Measurements from ENCODE around the gene ADSS1.

ADSS1 gene

DNA sequence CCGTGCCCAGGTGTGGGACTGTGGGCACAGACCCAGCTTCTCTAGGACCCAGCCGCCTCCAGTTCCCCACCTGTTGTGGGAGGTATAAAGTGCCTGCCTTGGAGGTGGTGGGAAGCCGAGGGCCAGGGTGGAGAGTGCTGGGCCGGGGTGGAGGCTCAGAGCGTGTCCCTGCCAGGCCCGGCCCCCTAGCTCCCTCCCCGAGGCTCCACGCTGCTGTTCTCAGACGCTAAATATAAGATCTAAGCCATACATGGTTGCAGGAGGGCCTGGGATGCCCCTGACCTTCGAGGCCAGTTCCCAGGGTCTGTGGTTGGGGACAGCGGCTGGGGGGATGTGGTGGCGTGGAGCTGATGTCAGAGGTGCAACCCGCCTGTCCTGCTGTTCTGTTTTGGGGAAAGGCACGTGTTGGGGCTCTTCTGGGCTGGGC lies 23.8 kb upstream of the ADSS1 start:
- DNase-seq (ENCODE audit: low read depth) = no peak

DNA sequence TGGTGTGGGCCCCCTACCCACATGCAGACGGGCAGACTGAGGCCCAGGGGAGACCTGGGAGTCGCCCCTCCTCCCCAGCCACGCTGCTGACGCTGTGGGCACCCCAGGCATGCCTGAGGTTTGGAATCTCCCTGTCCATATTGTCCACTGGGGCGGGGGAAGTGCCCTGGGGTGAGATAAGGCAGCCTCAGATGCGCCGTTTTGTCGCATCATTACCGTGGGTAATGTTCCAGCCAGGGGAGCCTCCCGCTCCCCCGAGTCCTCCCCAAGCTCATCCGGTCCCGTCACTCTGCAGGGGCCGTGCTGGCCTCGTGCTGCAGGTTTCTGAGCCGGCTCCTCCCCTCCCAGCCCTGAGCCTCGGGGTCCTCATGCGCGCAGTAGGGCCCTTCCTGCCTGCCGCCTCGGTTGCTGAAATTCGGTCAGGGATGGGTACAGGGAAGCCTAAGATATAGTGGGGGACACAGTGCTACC lies 23.2 kb upstream of the ADSS1 start:
- no peak for DNase-seq (ENCODE audit: low read depth)

DNA sequence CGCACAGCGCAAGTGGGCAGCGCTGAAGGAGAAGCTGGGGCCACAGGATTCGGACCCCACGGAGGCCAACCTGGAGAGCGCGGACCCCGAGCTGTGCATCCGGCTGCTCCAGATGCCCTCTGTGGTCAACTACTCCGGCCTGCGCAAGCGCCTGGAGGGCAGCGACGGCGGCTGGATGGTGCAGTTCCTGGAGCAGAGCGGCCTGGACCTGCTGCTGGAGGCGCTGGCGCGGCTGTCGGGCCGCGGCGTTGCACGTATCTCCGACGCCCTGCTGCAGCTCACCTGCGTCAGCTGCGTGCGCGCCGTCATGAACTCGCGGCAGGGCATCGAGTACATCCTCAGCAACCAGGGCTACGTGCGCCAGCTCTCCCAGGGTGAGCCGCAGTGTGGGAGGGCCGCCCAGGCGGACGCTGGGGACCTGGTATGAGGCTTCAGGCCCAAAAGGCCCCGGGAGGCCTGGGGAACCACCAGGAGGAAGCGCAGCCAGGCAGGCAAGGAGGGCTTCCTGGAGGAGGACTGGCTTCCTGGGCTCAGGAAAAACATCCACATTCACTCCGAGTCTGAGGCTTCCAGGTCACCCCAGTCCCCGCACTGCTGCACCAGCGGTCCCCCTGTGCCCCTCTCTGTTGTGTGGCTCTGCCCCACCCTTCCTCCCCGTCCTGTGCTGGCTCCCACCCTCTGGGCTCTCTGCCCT lies 22.5 kb upstream of the ADSS1 start:
- no peak for DNase-seq (ENCODE audit: low read depth)

DNA sequence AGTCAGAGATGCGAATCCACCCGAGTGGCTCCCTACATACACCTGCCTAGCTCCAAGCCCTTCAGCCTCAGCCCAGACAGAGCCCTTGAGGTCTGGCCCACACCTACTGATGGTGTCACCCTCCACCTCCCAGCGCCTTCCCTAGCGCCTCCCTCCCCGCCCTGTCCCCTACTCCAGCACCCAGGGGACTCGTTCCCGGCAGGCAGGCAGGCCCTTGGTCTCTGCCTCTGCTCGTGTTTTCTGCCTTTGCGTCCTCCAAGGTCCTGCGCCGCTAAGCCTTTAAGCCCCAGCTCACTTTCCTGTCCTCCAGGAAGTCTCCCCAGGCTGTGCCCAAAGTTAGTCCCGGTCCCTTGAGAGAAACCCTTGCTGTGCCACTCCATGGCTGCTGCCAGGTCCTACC lies 21.9 kb upstream of the ADSS1 start:
- DNase-seq (ENCODE audit: low read depth) = no peak

DNA sequence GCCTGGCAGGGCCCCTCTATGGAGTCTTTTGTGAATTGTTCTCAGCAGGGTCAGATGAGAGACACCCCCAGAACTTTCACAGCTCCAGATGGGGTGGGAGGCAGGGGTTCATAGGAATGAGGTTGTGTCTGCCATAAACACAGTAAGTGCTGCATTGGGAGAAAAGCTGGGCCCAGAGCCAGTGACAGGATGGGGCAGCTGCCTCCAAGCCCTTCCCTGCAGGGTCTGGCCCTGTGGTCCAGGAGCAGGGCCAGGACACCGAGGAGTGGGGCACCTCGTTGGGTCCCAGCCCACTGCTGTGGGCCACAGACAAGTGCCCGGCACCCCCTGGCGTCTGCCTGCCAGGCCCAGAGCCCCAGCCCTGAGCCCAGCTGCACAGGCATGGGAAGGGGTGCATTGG lies 21.4 kb upstream of the ADSS1 start:
- DNase-seq (ENCODE audit: low read depth) = no peak

DNA sequence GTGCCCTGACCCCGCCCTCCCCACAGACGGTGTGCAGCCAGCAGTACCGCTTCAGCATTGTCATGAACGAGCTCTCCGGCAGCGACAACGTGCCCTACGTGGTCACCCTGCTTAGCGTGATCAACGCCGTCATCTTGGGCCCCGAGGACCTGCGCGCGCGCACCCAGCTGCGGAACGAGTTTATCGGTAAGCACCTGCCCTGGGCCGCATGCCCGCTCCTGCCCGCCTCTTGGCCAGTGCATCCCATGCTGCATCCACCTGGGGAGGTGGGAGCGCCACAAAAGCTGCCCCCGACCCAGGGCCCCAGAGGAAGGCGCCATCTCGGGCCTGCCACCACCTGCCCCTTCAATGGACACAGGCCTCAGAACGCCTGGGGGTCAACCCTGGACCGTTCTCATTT lies 20.8 kb upstream of the ADSS1 start:
- no peak for DNase-seq (ENCODE audit: low read depth)

DNA sequence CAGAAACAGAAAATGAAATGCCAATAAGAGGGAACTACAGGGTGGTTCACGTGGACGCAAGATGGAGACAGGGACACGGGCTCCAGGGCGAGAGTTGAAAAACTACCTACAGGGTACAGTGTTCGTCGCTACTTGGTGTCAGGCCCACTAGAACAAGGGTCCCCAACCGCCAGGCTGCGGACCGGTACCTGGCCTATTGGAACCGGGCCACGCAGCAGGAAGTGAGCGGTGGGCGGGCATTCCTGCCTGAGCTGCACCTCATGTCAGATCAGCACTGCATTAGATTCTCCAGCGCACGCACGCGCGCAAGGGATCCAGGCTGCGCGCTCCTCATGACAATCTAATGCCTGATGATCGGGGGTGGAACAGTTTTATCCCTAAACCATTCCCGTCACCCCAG lies 19.8 kb upstream of the ADSS1 start:
- no peak for DNase-seq (ENCODE audit: low read depth)

DNA sequence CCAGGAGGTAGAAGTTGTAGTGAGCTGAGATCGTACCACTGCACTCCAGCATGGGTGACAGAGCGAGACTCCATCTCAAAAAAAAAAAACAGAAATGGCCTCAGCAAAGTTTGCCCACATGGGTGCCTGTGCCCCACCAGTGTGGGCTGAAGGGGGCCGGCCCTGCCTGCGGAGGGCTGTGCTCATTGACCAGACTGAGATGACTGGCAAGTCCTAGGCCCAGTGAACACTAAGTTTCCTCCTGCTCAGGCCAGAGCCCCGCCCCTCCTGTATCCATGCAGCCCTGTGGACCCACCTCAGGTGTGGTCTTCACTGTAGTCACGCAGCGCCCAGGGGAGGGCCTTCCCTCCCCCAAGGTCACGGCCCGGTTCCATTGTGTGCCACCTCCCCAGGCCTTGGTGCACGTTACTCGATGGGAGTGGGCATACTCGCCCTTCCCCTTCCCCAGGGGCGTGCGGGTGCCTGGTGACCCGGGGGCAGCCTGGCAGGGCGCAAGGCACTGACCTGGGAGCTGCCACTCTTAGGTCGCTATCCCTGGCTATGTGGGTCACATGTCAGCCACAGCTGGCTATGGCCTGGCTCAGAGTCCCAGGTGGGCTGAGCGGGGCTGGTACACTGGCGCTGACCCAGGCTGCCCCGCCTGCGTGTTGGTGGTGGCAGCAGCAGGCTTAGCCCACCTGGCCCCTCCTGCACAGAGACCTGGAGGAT lies 18.5 kb upstream of the ADSS1 start:
- no peak for DNase-seq (ENCODE audit: low read depth)

DNA sequence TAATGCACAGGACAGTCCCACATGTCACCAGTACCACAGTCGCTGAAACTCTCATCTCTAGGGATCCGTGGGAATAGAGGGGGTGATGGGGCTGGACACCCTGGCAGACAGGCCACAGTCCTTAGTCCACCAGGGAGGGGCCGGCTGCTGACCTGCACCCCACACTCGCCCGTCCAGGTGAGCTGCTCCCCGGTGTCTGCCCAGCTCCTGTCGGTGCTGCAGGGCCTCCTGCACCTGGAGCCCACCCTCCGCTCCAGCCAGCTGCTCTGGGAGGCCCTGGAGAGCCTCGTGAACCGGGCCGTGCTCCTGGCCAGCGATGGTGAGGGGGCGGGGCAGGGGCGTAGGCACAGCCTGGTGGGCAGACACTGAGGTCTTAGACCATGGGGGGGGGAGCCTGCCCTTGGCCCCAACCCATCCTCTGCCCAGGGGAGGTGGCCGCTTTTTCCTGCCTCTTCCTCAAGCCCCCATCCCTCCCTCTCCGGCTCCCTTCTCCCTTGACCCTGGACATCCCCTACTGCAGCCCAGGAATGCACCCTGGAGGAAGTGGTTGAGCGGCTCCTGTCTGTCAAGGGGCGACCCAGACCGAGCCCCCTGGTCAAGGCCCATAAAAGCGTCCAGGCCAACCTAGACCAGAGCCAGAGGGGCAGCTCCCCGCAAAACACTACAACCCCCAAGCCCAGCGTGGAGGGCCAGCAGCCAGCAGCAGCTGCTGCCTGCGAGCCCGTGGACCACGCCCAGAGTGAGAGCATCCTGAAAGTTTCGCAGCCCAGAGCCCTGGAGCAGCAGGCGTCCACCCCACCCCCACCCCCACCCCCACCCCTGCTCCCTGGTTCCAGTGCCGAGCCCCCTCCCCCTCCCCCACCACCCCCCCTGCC lies 17.1 kb upstream of the ADSS1 start:
- DNase-seq (ENCODE audit: low read depth) = no peak

DNA sequence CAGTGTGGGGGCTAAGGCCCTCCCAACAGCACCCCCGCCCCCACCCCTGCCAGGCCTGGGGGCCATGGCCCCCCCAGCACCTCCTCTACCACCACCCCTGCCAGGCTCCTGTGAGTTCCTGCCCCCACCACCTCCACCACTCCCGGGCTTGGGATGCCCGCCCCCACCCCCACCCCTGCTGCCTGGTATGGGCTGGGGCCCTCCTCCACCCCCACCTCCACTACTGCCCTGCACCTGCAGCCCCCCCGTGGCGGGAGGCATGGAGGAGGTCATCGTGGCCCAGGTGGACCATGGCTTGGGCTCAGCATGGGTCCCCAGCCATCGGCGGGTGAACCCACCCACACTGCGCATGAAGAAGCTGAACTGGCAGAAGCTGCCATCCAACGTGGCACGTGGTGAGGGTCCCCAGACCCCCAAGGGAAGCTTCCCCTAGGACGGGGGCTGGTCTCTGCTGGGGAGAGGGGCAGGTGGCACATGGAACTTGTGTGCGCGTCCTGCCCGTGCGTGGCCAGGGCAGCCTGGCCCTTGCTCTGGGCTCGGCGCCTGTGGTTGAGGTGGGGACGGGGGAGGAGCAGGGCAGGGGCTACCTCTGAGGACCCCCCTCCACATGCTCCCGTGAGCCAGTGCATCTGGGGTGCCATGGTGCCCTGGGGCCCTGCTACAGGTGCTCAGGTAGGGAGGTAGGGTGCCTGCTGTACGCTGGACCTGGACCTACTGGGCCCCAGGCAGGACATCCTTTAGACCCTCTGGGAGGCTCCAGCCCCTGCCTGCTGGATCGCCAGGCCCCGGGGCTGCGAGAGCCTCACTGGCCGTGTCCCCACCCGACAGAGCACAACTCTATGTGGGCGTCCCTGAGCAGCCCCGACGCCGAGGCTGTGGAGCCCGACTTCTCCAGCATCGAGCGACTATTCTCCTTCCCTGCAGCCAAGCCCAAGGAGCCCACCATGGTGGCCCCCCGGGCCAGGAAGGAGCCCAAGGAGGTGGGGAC lies 16.1 kb upstream of the ADSS1 start:
- no peak for DNase-seq (ENCODE audit: low read depth)

DNA sequence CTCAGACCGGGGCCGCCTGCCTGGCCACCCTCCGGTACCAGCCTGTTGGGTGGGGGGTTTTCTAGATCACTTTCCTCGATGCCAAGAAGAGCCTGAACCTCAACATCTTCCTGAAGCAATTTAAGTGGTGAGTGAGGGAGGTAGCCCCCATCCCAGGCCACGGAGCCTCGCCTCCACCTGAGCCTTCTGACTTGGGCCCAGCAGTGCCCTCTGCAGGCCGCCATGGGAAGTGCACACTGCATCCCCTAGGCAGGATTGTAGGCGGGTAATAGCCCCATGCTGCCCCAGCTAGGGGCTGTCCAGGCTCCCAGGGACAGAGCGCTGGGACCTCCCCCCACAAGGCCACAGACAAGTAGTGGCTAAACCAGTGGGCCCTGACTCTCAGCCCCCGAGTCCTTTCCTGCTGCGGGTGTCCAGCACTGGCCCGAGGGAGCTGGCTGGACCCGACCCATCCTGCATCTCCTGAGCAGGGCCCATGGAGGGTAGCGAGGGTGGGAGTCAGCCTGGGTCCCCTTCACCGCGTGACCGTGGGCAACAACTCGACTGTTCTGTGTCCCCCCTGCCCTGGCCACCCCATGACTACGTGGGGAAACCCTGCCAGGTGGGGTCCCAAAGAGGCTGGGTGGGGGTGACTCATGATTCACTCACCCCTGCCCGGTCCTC lies 15.3 kb upstream of the ADSS1 start:
- DNase-seq (ENCODE audit: low read depth) = peak; percentile 57

DNA sequence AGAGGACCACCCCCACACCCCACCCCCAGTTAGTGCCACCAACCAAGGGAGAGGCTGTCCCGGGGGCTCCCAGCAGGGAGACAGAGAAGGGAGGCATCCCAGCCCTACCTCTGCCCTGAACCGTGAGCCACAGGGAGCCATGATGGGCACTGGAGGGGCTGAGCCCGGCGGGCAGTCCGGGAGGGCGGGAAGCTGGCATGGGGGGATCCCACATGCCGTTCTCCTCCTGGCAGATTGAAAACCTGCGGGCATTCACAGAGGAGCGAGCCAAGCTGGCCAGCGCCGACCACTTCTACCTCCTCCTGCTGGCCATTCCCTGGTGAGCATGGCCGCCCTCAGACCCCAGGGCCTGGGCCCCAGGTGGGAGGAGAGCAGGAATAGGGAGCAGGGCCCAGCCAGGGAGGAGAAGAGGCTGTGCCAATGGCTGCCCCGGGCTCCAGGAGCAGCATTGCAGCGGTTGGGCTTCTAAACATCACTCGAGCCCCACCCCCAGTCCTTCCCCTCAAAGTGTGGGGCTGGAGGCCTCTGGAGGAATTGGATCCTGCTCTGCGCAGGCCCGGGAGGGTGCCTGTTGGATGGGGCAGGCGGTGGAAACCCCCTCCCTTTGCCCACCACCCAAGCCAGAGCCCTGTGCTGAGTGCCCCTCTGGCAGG lies 14.5 kb upstream of the ADSS1 start:
- DNase-seq (ENCODE audit: low read depth) = no peak

DNA sequence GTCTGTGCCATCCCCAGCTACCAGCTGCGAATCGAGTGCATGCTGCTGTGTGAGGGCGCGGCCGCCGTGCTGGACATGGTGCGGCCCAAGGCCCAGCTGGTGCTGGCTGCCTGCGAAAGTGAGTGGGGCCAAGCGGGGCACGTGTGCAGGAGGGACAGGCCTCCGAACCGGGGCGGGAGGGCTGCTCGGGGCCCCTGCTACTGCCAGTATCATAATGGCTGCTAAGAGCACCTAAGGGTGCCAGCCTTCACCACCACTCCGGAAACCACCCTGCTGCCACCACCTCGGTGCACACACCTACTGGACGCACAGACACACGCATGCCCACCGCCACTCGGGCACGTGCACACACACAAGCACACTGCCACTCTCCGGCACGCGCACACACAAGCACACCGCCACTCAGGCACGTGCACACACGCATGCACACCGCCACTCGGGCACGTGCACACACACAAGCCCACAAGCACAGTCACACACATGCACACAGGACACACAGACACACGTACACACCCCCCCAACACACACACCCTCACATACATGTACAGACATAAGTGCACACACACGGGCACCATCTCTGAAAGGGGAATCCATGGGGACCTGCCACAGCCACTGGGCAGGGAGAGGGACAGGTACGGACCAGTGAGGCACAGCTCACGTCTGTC lies 13.8 kb upstream of the ADSS1 start:
- no peak for DNase-seq (ENCODE audit: low read depth)

DNA sequence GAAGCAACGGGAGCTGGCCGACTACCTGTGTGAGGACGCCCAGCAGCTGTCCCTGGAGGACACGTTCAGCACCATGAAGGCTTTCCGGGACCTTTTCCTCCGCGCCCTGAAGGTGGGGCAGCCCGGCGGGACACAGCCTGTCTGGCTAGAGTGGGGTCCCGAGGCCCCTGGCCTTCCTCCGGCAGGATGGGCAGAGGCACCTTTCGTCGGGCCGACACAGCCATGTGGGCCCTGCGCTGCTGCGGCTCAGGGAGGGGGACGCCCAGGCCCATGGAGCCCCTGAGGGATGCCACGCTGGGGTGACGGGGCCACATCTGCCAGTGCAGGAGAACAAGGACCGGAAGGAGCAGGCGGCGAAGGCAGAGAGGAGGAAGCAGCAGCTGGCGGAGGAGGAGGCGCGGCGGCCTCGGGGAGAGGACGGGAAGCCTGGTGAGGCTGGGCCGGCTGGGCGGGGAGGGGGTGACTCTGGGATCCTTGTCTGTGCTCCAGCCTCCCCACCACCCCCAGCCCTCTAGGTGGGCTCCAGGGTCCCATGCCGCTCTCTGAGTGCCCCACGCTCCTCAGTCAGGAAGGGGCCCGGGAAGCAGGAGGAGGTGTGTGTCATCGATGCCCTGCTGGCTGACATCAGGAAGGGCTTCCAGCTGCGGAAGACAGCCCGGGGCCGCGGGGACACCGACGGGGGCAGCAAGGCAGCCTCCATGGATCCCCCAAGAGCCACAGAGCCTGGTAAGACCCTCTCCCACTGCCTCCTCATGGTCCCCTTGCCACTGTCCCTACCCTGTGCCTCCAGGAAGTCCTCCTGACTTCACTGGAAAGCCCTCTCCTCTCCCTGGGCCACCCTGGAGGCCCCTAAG lies 10.9 kb upstream of the ADSS1 start:
- no peak for DNase-seq (ENCODE audit: low read depth)

DNA sequence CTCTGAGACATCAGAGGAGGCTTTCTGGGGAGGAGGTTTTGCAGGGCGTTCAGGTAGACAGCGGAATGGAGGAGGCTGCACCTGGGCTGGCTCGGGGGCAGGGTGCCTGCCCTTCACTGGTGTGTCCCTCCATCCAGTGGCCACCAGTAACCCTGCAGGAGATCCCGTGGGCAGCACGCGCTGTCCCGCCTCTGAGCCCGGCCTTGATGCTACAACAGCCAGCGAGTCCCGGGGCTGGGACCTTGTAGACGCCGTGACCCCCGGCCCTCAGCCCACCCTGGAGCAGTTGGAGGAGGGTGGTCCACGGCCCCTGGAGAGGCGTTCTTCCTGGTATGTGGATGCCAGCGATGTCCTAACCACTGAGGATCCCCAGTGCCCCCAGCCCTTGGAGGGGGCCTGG lies 10.0 kb upstream of the ADSS1 start:
- DNase-seq (ENCODE audit: low read depth) = no peak

DNA sequence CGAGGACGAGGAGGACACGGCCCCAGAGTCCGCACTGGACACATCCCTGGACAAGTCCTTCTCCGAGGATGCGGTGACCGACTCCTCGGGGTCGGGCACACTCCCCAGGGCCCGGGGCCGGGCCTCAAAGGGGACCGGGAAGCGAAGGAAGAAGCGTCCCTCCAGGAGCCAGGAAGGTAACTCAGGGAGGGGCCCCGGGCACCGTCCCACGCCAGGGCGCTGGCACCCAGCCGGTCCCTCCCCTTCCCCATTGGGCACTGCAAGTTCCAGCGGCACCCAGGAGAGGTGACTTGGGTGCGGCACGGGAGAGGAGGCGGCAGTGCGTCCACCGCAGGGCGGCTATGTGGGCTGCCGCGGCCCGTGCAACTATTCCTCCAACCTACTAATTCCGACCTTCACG lies 9.3 kb upstream of the ADSS1 start:
- no peak for DNase-seq (ENCODE audit: low read depth)

DNA sequence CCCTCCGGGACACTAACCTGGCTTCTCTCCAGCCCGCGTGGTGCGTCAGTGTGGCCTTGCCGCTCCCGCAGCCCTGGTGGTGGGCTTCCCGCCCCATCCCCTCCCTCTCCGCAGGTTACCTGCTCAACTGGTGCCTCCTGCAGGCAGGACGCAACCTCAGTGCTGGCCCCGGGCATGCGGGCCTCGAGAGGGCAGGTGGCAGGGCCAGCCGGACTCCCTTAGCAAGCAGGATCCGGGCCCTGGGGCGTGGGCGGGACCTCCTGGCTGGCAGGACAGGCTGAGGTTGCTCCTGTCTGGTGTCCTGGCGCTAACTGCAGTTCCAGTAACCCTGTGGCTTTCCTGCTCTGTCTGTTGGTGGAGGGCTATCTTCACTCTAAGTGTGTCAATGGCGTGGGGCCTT lies 8.6 kb upstream of the ADSS1 start:
- DNase-seq (ENCODE audit: low read depth) = no peak

DNA sequence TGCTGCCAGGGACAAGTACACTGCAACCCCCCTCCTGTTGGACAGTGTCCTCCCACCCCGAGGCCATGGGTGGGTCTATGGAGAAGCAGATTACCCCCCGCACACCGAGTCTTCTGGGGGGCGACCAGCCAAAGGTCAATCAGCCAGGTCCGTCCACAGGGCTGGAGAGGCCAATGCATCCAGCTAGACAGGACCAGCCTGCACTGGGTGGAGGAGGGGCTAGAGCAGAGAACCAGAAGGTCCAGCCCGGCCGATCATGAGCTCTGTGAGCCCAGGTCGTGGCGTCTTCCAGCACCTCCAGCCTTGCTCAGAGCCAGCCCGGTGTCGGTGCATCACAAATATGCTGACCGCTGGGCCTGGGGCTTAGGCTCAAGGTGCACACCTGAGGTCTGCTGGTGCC lies 8.2 kb upstream of the ADSS1 start:
- no peak for DNase-seq (ENCODE audit: low read depth)

DNA sequence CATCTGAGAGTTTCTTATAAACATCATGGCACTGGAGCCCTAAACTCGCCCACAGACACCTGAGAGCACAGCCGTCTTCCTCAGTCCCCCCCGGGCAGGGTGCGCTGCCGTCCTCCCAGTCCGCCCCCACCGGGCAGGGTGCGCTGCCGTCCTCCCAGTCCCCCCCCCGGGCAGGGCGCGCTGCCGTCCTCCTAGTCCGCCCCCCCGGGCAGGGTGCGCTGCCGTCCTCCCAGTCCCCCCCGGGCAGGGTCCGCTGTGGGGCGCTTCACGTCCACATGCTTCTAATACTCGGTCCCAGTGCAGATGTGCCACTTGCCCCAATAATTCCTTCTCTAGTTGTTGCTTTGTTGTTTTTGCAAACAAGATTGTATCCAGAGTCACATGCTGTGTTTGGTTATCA lies 6.9 kb upstream of the ADSS1 start:
- DNase-seq (ENCODE audit: low read depth) = no peak

Measured in activated T-helper 1 cell treated with Interleukin-2 at 50 U/mL for 16 hours (primary cell).